CD4-positive, alpha-beta T cell (primary cell): Measurements from ENCODE around the gene LYST. TPM values are rescaled to one million over a fixed set of nuclear protein-coding genes. Genes with fewer than 3 reads are reported as not detected.

ENCODE experiments used
- ATAC-seq: fragments of 200-7000 bp; cut with Tn5 transposase; one replicate; pipeline ENCODE4 v1.10.0; 2022; ENCODE audit warnings: mild to moderate bottlenecking; ENCODE audit not compliant: poor library complexity
- CTCF ChIA-PET: fragments of 350-600 bp; sonication (Branson Sonifier 250); formaldehyde crosslinking; loops from one replicate; lab custom pipeline; 2021; ENCODE audit warnings: antibody characterized with exemption, inconsistent platforms; lab: Charles Lee
- POLR2A ChIA-PET: fragments of 350-600 bp; sonication (Branson Sonifier 250); formaldehyde crosslinking; loops from one replicate; lab custom pipeline; 2021; ENCODE audit warnings: antibody characterized with exemption, inconsistent platforms; lab: Charles Lee
- DNase-seq, 14 experiments: peaks; one replicate each; pipeline ENCODE4 v3.0.0-alpha.2; 2013 to 2020; ENCODE audit warnings: mixed read lengths in 2 of 14
- H3K27ac ChIP-seq, 2 donors: one replicate each; pipeline versions ENCODE4 v1.5.1 to v1.7.0; 2013; ENCODE audit warnings: low read length in 2 of 2, low read depth in 1 of 2, mild to moderate bottlenecking in 1 of 2
- H3K27me3 ChIP-seq, 2 experiments: 1 replicate in 1 of 2; 2 replicates in 1 of 2; pipeline versions ENCODE4 v1.6.1 to v1.7.0; 2013; ENCODE audit warnings: low read length in 2 of 2, control low read depth in 1 of 2, mild to moderate bottlenecking in 1 of 2, moderate library complexity in 1 of 2; ENCODE audit not compliant: insufficient read depth in 2 of 2, control insufficient read depth in 1 of 2
- H3K36me3 ChIP-seq: one replicate; pipeline ENCODE4 v1.6.1; 2013; ENCODE audit warnings: low read length, control low read depth; ENCODE audit not compliant: insufficient read depth
- H3K4me1 ChIP-seq: one replicate; pipeline ENCODE4 v1.6.1; 2013; ENCODE audit warnings: low read length, control low read depth; ENCODE audit not compliant: insufficient read depth
- H3K4me3 ChIP-seq: one replicate; pipeline ENCODE4 v1.5.1; 2013; ENCODE audit warnings: mild to moderate bottlenecking, low read length, moderate library complexity
- H3K9me3 ChIP-seq, 2 experiments: 1 replicate in 1 of 2; 2 replicates in 1 of 2; pipeline versions ENCODE4 v1.6.1 to v1.7.0; 2013; ENCODE audit warnings: low read length in 2 of 2, mild to moderate bottlenecking in 2 of 2, control low read depth in 1 of 2, moderate library complexity in 1 of 2; ENCODE audit not compliant: control insufficient read depth in 1 of 2, insufficient read depth in 1 of 2
- H3K27ac Mint-ChIP-seq: one replicate; pipeline ENCODE4 v1.8.0; 2020; ENCODE audit warnings: mixed read lengths
- H3K27me3 Mint-ChIP-seq: one replicate; pipeline ENCODE4 v1.8.0; 2021; ENCODE audit warnings: mixed read lengths
- H3K36me3 Mint-ChIP-seq: one replicate; pipeline ENCODE4 v1.8.0; 2021; ENCODE audit warnings: low read depth, mixed read lengths
- H3K4me1 Mint-ChIP-seq: one replicate; pipeline ENCODE4 v1.8.0; 2021; ENCODE audit warnings: low read depth, mixed read lengths
- H3K4me3 Mint-ChIP-seq: one replicate; pipeline ENCODE4 v1.8.0; 2020; ENCODE audit warnings: mild to moderate bottlenecking, mixed read lengths
- H3K9me3 Mint-ChIP-seq: one replicate; pipeline ENCODE4 v1.8.0; 2020; ENCODE audit warnings: mixed read lengths
- intact Hi-C, 2 experiments: fragments of 100-400 bp; cut with DNase I in 1 of 2; cut with micrococcal nuclease in 1 of 2; formaldehyde crosslinking; loops; one replicate each; pipeline versions ENCODE4 v1.15.1 to v1.9.0; 2023 to 2025; cut with DNase I, micrococcal nuclease
- total RNA-seq, 174 experiments: library from RNA in 2 of 174; stranded (reverse) in 2 of 174; gene quantifications; one replicate each; pipeline ENCODE4 v1.2.3 and lab custom pipeline; 2021 to 2026
- TF ChIP-seq, protein P1 (sequence below): fragments of 200-600 bp; IDR thresholded peaks from one replicate; pipeline ENCODE4 v1.8.0; 2022; ENCODE audit warnings: antibody characterized with exemption, mild to moderate bottlenecking

The LYST gene
- total RNA-seq, 2 experiments from 2014 or later, result 24.9 to 26.8 TPM

DNA sequence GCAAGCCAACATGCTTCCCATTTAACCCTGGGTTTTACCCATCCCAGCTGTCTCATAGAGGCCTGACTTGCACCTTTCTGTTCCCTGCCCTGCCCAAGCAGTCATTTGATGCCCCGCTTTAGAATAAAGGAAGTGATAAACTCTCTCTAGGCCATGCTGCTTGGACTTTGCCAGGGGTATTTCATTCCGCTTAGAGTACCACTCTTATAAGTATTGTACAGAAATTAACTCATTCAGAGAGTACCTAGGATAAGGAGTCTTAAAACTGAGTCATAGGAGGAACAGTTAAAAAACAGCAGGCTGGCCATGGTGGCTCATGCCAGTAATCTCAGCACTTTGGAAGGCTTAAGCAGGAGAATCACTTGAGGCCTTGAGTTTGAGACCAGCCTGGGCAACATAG lies 21.0 kb upstream of the LYST start:
- H3K27me3 Mint-ChIP-seq, result no peaks in the 10 kb centered on the region
- Histone ChIP-seq H3K4me1 (peaks cover 10% of the 10 kb centered on the region), H3K4me3 (no peak overlapping the region), H3K9me3 (no peaks in the 10 kb centered on the region), H3K27me3 (no peaks in the 10 kb centered on the region), H3K27ac (peak overlapping the region in 1 of 2 donors; percentile 78), H3K36me3 (no peaks in the 10 kb centered on the region)
- no peak for DNase-seq
- POLR2A ChIA-PET, result interaction anchor here (1.1 to 2.8 kb wide), 2 partner anchors 19 to 21 kb away, joined by 3 to 11 read pairs; partner anchors contain the start of gene LYST
- intact Hi-C loops, result loop anchor here in 1 of 2 experiments (2.0 kb wide), 1 partner anchor 19 kb away; no protein-coding TSS in a partner anchor
- H3K4me3 Mint-ChIP-seq, result no peak overlapping the region
- TF ChIP-seq, protein P1, sequence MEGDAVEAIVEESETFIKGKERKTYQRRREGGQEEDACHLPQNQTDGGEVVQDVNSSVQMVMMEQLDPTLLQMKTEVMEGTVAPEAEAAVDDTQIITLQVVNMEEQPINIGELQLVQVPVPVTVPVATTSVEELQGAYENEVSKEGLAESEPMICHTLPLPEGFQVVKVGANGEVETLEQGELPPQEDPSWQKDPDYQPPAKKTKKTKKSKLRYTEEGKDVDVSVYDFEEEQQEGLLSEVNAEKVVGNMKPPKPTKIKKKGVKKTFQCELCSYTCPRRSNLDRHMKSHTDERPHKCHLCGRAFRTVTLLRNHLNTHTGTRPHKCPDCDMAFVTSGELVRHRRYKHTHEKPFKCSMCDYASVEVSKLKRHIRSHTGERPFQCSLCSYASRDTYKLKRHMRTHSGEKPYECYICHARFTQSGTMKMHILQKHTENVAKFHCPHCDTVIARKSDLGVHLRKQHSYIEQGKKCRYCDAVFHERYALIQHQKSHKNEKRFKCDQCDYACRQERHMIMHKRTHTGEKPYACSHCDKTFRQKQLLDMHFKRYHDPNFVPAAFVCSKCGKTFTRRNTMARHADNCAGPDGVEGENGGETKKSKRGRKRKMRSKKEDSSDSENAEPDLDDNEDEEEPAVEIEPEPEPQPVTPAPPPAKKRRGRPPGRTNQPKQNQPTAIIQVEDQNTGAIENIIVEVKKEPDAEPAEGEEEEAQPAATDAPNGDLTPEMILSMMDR, result no peak
- H3K4me1 Mint-ChIP-seq, result peaks cover 26% of the 10 kb centered on the region
- CTCF ChIA-PET, result interaction anchor here (1.2 to 1.6 kb wide), 3 partner anchors 9 to 383 kb away, joined by 3 read pairs; partner anchors contain the start of gene B3GALNT2
- no peak for ATAC-seq
- H3K9me3 Mint-ChIP-seq, result no peaks in the 10 kb centered on the region
- peak overlapping the region; percentile 86 for H3K27ac Mint-ChIP-seq
- no peaks in the 10 kb centered on the region for H3K36me3 Mint-ChIP-seq

DNA sequence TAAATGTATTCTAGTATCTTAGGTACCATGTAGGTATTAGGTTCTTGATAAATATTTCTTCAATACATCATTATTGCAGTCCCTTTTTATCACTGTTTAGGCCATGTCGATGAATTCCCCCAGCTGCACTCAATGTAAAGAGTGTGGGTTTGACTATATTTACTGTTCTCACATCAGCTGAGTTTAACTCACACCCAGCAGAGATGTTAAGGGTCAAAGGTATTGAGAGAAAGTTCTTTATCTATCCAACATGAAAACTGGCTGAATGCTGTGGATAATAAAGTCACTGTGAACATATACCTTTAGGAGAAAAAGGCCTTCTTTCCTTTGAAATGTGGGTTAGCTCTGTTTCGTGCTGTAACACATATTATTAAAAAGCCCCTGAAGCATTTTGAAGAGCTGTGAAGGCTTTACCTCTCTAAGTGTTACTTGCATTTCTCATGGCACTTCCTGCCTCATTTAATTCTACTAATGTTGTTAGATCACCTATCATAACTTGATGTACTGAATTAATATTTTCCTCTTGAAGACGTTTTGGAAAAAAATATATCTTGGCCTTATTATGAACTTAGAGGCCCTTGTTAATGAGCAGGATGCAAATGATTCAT lies 19.1 kb upstream of the LYST start:
- H3K36me3 ChIP-seq, result no peaks in the 10 kb centered on the region
- no peak overlapping the region for H3K27ac ChIP-seq
- H3K27me3 ChIP-seq, result no peaks in the 10 kb centered on the region
- Mint-ChIP-seq H3K4me3 (no peak overlapping the region), H3K27me3 (no peaks in the 10 kb centered on the region), H3K36me3 (no peaks in the 10 kb centered on the region), H3K9me3 (no peaks in the 10 kb centered on the region), H3K4me1 (peaks cover 26% of the 10 kb centered on the region), H3K27ac (no peak overlapping the region)
- TF ChIP-seq, protein P1, result no peak
- POLR2A ChIA-PET, result no interaction called here
- peak in 1 of 14 experiments; percentile 52 for DNase-seq
- intact Hi-C loops, result no loop called here
- CTCF ChIA-PET, result interaction anchor here (1.0 kb wide), 1 partner anchor 11 kb away, joined by 3 read pairs; no protein-coding TSS in a partner anchor
- H3K9me3 ChIP-seq, result no peaks in the 10 kb centered on the region
- no peak for ATAC-seq
- peaks cover 10% of the 10 kb centered on the region for H3K4me1 ChIP-seq
- no peak overlapping the region for H3K4me3 ChIP-seq

DNA sequence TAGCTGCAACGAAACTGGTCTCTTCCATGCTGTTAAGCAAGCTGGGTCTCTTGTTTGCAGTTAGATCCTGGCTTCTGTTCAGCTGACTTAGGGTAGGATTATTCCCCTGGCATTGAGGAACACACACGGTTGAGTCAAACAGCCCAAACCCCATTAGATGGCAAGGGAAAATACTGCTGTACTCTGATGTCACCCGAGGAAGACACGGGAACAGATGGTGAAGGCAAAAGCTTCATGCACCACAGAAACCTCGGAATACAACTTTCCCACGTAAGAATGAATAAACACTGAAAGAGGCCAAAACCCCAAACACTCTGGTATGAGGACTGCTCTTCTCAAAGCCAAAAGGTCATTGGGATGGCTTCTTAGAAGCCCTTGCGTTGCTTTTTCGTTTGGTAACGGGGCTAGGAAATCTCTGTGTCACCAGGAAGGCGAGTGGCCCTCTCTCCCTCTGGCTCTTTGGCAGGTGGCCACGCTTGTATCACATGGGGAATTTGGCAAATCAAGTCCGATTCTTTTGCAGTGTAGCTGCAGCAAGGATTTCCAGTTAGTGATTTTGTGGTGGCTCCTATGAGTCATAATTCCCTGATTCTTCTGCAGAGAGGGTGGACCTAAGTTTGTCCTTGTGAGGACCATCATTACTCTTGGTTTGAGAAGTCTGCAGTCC lies 16.7 kb upstream of the LYST start:
- POLR2A ChIA-PET, result no interaction called here
- no peak overlapping the region for H3K4me3 Mint-ChIP-seq
- intact Hi-C loops, result no loop called here

More for the DNA sequence above, 16.7 kb upstream of the LYST start:
- CTCF ChIA-PET, result interaction anchor here (0.9 kb wide), 1 partner anchor 14 kb away, joined by 3 read pairs; no protein-coding TSS in a partner anchor
- H3K27me3 Mint-ChIP-seq, result no peaks in the 10 kb centered on the region
- H3K27ac Mint-ChIP-seq, result no peak overlapping the region
- no peaks in the 10 kb centered on the region for H3K36me3 ChIP-seq
- TF ChIP-seq, protein P1, result no peak
- H3K4me1 ChIP-seq, result peaks cover 10% of the 10 kb centered on the region
- no peak overlapping the region for H3K27ac ChIP-seq
- no peaks in the 10 kb centered on the region for H3K9me3 Mint-ChIP-seq
- H3K27me3 ChIP-seq, result no peaks in the 10 kb centered on the region
- peaks cover 21% of the 10 kb centered on the region for H3K4me1 Mint-ChIP-seq
- no peak overlapping the region for H3K4me3 ChIP-seq
- DNase-seq (peak in 2 of 14 experiments; percentile 41 to 53), ATAC-seq (no peak)
- H3K9me3 ChIP-seq, result no peaks in the 10 kb centered on the region
- no peaks in the 10 kb centered on the region for H3K36me3 Mint-ChIP-seq
